Tibial nerve (tissue), 3 donors: ENCODE measurements around the gene ANXA11.

Source experiments
- CTCF ChIP-seq, 5 experiments: fragments of 200-600 bp in 3 of 5; fragments of 450-650 bp in 2 of 5; sonication (generic) in 3 of 5; IDR thresholded peaks; one replicate each; pipeline ENCODE4 v1.5.1; 2016 to 2019; ENCODE audit warnings: antibody characterized with exemption in 5 of 5, mild to moderate bottlenecking in 3 of 5, moderate library complexity in 2 of 5
- POLR2A ChIP-seq, 2 donors: fragments of 450-650 bp; IDR thresholded peaks; one replicate each; pipeline ENCODE4 v1.6.1; 2017; ENCODE audit warnings: antibody characterized with exemption in 2 of 2, mild to moderate bottlenecking in 2 of 2, moderate library complexity in 2 of 2

- TF ChIP-seq POLR2A (IDR thresholded peaks at IDR 0.05) (no peak), CTCF (IDR thresholded peaks at IDR 0.05) (no peak)
These were observed 34.7 kb downstream of the ANXA11 start for GRCh38 chr10:80170641-80171040.
